ENCODE results near the gene ANTXR2.

GRCh38 chr4:80104927-80105326 is 31.9 kb upstream of the ANTXR2 start:
- TF ChIP-seq, protein P1, sequence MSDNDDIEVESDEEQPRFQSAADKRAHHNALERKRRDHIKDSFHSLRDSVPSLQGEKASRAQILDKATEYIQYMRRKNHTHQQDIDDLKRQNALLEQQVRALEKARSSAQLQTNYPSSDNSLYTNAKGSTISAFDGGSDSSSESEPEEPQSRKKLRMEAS (CRISPR knock-in tag; IDR thresholded peaks at IDR 0.05): no peak
- TF ChIP-seq CREM (IDR thresholded peaks at IDR 0.05; ENCODE audit: low read depth) (no peak), L3MBTL2 (IDR thresholded peaks at IDR 0.05) (no peak)
- TF ChIP-seq, protein P2, sequence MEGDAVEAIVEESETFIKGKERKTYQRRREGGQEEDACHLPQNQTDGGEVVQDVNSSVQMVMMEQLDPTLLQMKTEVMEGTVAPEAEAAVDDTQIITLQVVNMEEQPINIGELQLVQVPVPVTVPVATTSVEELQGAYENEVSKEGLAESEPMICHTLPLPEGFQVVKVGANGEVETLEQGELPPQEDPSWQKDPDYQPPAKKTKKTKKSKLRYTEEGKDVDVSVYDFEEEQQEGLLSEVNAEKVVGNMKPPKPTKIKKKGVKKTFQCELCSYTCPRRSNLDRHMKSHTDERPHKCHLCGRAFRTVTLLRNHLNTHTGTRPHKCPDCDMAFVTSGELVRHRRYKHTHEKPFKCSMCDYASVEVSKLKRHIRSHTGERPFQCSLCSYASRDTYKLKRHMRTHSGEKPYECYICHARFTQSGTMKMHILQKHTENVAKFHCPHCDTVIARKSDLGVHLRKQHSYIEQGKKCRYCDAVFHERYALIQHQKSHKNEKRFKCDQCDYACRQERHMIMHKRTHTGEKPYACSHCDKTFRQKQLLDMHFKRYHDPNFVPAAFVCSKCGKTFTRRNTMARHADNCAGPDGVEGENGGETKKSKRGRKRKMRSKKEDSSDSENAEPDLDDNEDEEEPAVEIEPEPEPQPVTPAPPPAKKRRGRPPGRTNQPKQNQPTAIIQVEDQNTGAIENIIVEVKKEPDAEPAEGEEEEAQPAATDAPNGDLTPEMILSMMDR (IDR thresholded peaks at IDR 0.05 in 2 of 3, conservative IDR thresholded peaks at IDR 0.05 in 1 of 3; ENCODE audit: insufficient read depth in 2 of 3, low read depth in 1 of 3, low read length in 3 of 3): no peak

Measured in K562 (cell line).